GM12892 (cell line): ENCODE results near the gene RASA3.

ENCODE experiments used
- POLR2A ChIP-seq: IDR thresholded peaks from 2 replicates; pipeline ENCODE4 v1.6.1; 2011; ENCODE audit warnings: low read depth, low read length, control low read depth
- POLR2AphosphoS5 ChIP-seq: IDR thresholded peaks from 2 replicates; pipeline ENCODE4 v1.6.1; 2011; ENCODE audit warnings: low read depth, low read length, control low read depth
- TAF1 ChIP-seq: IDR thresholded peaks from 2 replicates; pipeline ENCODE4 v1.6.1; 2011; ENCODE audit warnings: low read depth, mild to moderate bottlenecking, control low read depth, low read length, borderline replicate concordance

- TF ChIP-seq TAF1 (no peak), POLR2AphosphoS5 (no peak), POLR2A (no peak)
These were observed 120.3 kb downstream of the RASA3 start for GRCh38 chr13:114012141-114012540.
